Measurements from ENCODE around the gene SH2B3.
"Not testable (repeated sequence)": the region's sequence is repeated elsewhere in the genome, so short reads cannot be mapped to it uniquely, and the experiment has no call there.

The SH2B3 gene

GRCh38 chr12:111445726-111446581, 40.2 kb downstream of the SH2B3 start:
- peak; percentile 55 for DNase-seq

- DNase-seq, result peak; percentile 63
Measured at GRCh38 chr12:111446631-111447570, 41.2 kb downstream of the SH2B3 start.

- DNase-seq, result peak; percentile 60
Measured at GRCh38 chr12:111447571-111448265, 42.0 kb downstream of the SH2B3 start.

GRCh38 chr12:111448266-111448830, 42.6 kb downstream of the SH2B3 start:
- peak; percentile 56 for DNase-seq

GRCh38 chr12:111448846-111449790, 43.4 kb downstream of the SH2B3 start:
- peak; percentile 45 for DNase-seq

GRCh38 chr12:111450676-111451075, 45.0 kb downstream of the SH2B3 start:
- no peak for DNase-seq

- DNase-seq, result no peak
Measured at GRCh38 chr12:111451232-111451631, 45.5 kb downstream of the SH2B3 start.

- DNase-seq, result no peak
Measured at GRCh38 chr12:111451649-111452129, 46.0 kb downstream of the SH2B3 start.

- no peak for DNase-seq
Measured at GRCh38 chr12:111453071-111453989, 47.6 kb downstream of the SH2B3 start.

- DNase-seq, result no peak
Measured at GRCh38 chr12:111454311-111454710, 48.6 kb downstream of the SH2B3 start.

GRCh38 chr12:111454716-111455447, 49.2 kb downstream of the SH2B3 start:
- DNase-seq, result no peak

- DNase-seq, result no peak
Measured at GRCh38 chr12:111455448-111456320, 50.0 kb downstream of the SH2B3 start.

GRCh38 chr12:111457071-111457470, 51.3 kb downstream of the SH2B3 start:
- DNase-seq, result peak; percentile 48

GRCh38 chr12:111457577-111457976, 51.9 kb downstream of the SH2B3 start:
- no peak for DNase-seq

GRCh38 chr12:111458546-111459172, 52.9 kb downstream of the SH2B3 start:
- DNase-seq, result no peak

GRCh38 chr12:111460111-111460510, 54.4 kb downstream of the SH2B3 start:
- DNase-seq, result not testable (repeated sequence)

- DNase-seq, result no peak
Measured at GRCh38 chr12:111462210-111462769, 56.6 kb downstream of the SH2B3 start.
